OCI-LY1 (cell line): ENCODE results near the gene EXPH5.
A peak's percentile ranks its signal among the peaks of the same experiment; 100 is the strongest.

Experiments
- H2AFZ ChIP-seq: fragments of 200-600 bp; sonication (generic), shearing (Covaris generic); 2 replicates; pipeline ENCODE4 v1.6.0; 2014; ENCODE audit warnings: antibody characterized with exemption, mild to moderate bottlenecking, low read length
- H3F3A ChIP-seq: fragments of 200-600 bp; sonication (generic), shearing (Covaris generic); 2 replicates; pipeline ENCODE4 v1.6.0; 2014; ENCODE audit warnings: mild to moderate bottlenecking, antibody characterized with exemption, low read length, moderate library complexity; ENCODE audit not compliant: insufficient read depth
- H3K27ac ChIP-seq: fragments of 200-600 bp; sonication (generic); 2 replicates; pipeline ENCODE4 v1.5.1; 2014; ENCODE audit warnings: low read length, mixed run types, mild to moderate bottlenecking, low read depth; ENCODE audit not compliant: poor library complexity, severe bottlenecking
- H3K27me3 ChIP-seq: fragments of 200-600 bp; sonication (generic); 2 replicates; pipeline ENCODE4 v1.6.0; 2014; ENCODE audit warnings: antibody characterized with exemption, mild to moderate bottlenecking, low read length, moderate library complexity; ENCODE audit not compliant: insufficient read depth
- H3K36me3 ChIP-seq: fragments of 200-600 bp; sonication (generic); 2 replicates; pipeline ENCODE4 v1.6.1; 2014; ENCODE audit warnings: mild to moderate bottlenecking, antibody characterized with exemption, low read length, moderate library complexity, mixed read lengths; ENCODE audit not compliant: insufficient read depth
- H3K4me1 ChIP-seq: fragments of 200-600 bp; sonication (generic); 2 replicates; pipeline ENCODE4 v1.5.1; 2014; ENCODE audit warnings: mild to moderate bottlenecking, low read length, moderate library complexity; ENCODE audit not compliant: insufficient read depth, severe bottlenecking
- H3K4me2 ChIP-seq: fragments of 200-600 bp; sonication (generic), shearing (Covaris generic); 2 replicates; pipeline ENCODE4 v1.6.1; 2014; ENCODE audit warnings: low read length
- H3K4me3 ChIP-seq: fragments of 200-600 bp; sonication (generic); 2 replicates; pipeline ENCODE4 v1.5.1; 2014; ENCODE audit warnings: low read length, low read depth, mild to moderate bottlenecking, mixed read lengths; ENCODE audit not compliant: poor library complexity, severe bottlenecking
- H3K79me2 ChIP-seq: fragments of 200-600 bp; shearing (Covaris generic); 2 replicates; pipeline ENCODE4 v1.6.1; 2016; ENCODE audit warnings: mixed run types, low read length, mixed read lengths; ENCODE audit not compliant: insufficient read depth
- H3K9ac ChIP-seq: fragments of 200-600 bp; sonication (generic), shearing (Covaris generic); 2 replicates; pipeline ENCODE4 v1.6.1; 2014; ENCODE audit warnings: mild to moderate bottlenecking, low read length, mixed read lengths
- H3K9me2 ChIP-seq: fragments of 200-600 bp; sonication (generic), shearing (Covaris generic); 2 replicates; pipeline ENCODE4 v1.6.1; 2014; ENCODE audit warnings: low read depth, mild to moderate bottlenecking, low read length, mixed read lengths
- H3K9me3 ChIP-seq: fragments of 200-600 bp; shearing (Covaris generic); 2 replicates; pipeline ENCODE4 v1.6.1; 2014; ENCODE audit warnings: low read length, mixed read lengths
- H4K20me1 ChIP-seq: fragments of 200-600 bp; sonication (generic), shearing (Covaris generic); 2 replicates; pipeline ENCODE4 v1.6.0; 2016; ENCODE audit warnings: mild to moderate bottlenecking, low read length; ENCODE audit not compliant: insufficient read depth
- EZH2 ChIP-seq: fragments of 200-600 bp; sonication (generic), shearing (Covaris generic); IDR thresholded peaks from 2 replicates; pipeline ENCODE4 v1.8.0; 2017; ENCODE audit warnings: borderline replicate concordance, mixed run types, mild to moderate bottlenecking, antibody characterized with exemption, low read length, moderate library complexity, mixed read lengths
- TF ChIP-seq, protein P1 (sequence below): fragments of 200-600 bp; sonication (generic), shearing (Covaris generic); IDR thresholded peaks from 2 replicates; pipeline ENCODE4 v1.5.1; 2017; ENCODE audit warnings: mild to moderate bottlenecking, antibody characterized with exemption, low read length, moderate library complexity, mixed read lengths

The EXPH5 gene

DNA sequence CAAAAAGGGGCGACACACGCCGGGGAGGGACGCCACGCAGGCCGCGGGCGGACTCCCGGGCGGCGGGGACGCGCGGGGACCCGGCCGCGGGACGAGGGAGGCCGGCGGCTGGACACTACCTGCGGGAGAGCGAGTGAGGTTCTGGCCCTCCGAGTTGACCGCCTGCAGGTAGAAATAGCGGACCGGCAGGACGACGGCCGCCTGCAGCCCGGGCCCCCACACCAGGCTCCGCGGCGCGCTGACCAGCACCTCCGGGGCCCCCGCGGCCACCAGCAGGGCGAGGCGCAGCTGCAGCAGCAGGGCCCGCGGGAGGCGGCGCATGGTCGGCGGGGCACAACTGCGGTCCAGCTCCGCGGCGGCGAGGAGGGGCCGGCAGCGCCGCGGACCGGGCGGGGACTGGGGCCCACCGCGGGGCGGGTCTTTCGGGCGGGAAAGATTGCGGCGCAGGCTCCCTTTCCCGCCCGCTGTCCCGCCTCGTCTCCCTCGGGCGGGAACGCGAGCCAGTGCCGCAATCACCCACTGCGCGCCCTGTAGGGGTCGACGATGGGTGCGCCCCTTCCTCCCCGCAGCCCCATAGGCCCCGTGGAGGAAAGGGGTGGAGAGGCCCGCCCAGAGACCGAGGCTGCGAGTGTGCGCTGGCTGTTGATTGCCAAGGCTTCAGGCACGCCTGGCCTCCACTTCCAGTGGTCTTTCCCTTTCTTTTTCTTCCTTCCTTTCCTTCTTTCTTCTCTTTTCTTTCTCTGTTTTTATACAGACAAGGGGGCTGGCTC lies 95.3 kb downstream of the EXPH5 start, which contains the start of gene POGLUT3:
POGLUT3 (minus strand) TSS at position 339 of the 770 bp plus-strand sequence; CDS start at position 321, 18 bp downstream.
- H3K9me2 ChIP-seq: no peaks in the 10 kb centered on the region

DNA sequence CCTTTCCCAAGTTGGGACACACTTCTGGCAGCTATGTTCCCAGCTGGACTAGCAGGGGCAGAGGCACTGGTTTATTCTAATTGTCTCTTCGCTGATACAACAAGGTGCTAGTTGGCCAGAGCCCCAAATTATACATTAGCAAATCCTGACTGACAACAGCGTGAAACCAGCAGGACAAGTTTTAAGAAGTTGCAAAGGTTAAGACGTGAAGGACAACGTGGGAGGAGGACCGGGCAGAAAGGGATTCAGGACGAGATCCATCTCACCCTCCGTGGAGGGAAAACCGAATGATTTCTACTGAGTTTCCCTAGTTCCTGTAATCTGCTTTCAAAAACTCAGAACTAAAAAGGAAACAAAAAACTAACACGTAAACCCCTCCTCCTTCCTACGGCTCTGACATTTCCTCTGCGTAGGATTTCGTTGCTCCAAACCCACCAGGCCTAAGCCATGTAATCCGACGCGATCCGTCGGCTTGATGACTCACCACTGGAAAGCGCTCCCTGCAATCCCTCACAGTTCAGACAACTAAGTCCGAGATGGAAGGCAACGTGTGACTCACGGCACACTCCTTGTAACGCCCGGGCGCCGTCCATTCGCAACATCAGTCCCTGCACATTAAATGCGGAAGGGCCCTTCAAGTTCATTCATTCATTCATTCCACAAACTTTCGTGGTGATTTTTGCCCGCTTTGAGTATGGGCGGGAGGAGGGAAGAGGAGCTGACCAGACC lies 96.1 kb downstream of the EXPH5 start:
- no peak overlapping the region for H2AFZ ChIP-seq
- peaks cover 11% of the 10 kb centered on the region for H3K4me1 ChIP-seq
- no peaks in the 10 kb centered on the region for H3K9me3 ChIP-seq
- peak overlapping the region; percentile 58 for H3K4me3 ChIP-seq
- no peaks in the 10 kb centered on the region for H4K20me1 ChIP-seq
- peaks cover 9% of the 10 kb centered on the region; the same call in 1 of the 2 replicates for H3K27me3 ChIP-seq
- H3F3A ChIP-seq: no peaks in the 10 kb centered on the region
- no peak for TF ChIP-seq EZH2
- TF ChIP-seq, protein P1, sequence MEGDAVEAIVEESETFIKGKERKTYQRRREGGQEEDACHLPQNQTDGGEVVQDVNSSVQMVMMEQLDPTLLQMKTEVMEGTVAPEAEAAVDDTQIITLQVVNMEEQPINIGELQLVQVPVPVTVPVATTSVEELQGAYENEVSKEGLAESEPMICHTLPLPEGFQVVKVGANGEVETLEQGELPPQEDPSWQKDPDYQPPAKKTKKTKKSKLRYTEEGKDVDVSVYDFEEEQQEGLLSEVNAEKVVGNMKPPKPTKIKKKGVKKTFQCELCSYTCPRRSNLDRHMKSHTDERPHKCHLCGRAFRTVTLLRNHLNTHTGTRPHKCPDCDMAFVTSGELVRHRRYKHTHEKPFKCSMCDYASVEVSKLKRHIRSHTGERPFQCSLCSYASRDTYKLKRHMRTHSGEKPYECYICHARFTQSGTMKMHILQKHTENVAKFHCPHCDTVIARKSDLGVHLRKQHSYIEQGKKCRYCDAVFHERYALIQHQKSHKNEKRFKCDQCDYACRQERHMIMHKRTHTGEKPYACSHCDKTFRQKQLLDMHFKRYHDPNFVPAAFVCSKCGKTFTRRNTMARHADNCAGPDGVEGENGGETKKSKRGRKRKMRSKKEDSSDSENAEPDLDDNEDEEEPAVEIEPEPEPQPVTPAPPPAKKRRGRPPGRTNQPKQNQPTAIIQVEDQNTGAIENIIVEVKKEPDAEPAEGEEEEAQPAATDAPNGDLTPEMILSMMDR: no peak
- peak overlapping the region; percentile 4; the same call in 1 of the 2 replicates for H3K9ac ChIP-seq
- peak overlapping the region; percentile 71 for H3K4me2 ChIP-seq
- H3K9me2 ChIP-seq: no peaks in the 10 kb centered on the region
- no peak overlapping the region for H3K27ac ChIP-seq
- no peaks in the 10 kb centered on the region for H3K79me2 ChIP-seq
- no peaks in the 10 kb centered on the region for H3K36me3 ChIP-seq

More for the DNA sequence above, 95.3 kb downstream of the EXPH5 start, which contains the start of gene POGLUT3:
- Histone ChIP-seq H3K27ac (no peak within 1 kb of the TSS), H3F3A (no peaks in the 10 kb centered on the region), H3K4me2 (peak within 1 kb of the TSS; percentile 71), H4K20me1 (no peaks in the 10 kb centered on the region), H2AFZ (no peak within 1 kb of the TSS), H3K79me2 (no peaks in the 10 kb centered on the region), H3K36me3 (no peaks in the 10 kb centered on the region), H3K4me3 (peak within 1 kb of the TSS; percentile 58), H3K9ac (peak within 1 kb of the TSS; percentile 4; the same call in 1 of the 2 replicates), H3K4me1 (peaks cover 11% of the 10 kb centered on the region), H3K27me3 (peaks cover 9% of the 10 kb centered on the region; the same call in 1 of the 2 replicates), H3K9me3 (no peaks in the 10 kb centered on the region)
- TF ChIP-seq, protein P1: no peak
- TF ChIP-seq EZH2: no peak

DNA sequence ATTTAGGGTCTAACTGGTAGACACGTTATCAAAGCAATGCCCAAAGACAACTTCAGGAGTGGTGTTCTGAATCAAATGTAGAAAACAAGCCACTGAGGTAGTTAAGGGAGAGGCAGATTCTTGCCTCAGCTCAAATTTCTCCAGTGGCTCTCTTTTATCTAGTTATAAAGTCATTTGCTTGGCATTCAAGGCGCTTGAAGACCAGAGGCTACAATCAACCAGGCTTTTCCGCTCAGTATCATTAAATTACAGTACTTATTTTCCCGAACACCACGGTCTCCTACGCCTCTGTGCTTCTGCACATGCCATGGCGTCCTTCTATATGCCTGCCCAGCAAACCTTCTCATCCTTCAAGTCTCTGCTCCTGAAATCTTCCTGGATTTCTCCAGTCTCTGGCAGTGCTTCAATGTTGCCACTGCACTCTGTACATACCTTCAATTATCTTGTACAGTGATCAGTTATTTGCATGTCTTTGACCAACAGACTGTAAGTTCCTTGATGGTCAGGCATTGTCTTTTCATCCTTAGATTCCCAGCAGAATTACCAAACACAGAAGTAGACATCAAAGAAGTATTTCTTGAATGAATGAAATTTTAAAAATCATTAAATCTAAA lies 96.8 kb downstream of the EXPH5 start:
- H3K79me2 ChIP-seq: no peaks in the 10 kb centered on the region
- no peak overlapping the region for H3K4me2 ChIP-seq
- no peaks in the 10 kb centered on the region for H3K9me3 ChIP-seq
- no peak overlapping the region for H3K9ac ChIP-seq
- no peak overlapping the region for H3K4me3 ChIP-seq
- H3K27ac ChIP-seq: no peak overlapping the region
- H3K27me3 ChIP-seq: peaks cover 9% of the 10 kb centered on the region; the same call in 1 of the 2 replicates
- no peaks in the 10 kb centered on the region for H3F3A ChIP-seq
- no peak overlapping the region for H2AFZ ChIP-seq
- peaks cover 11% of the 10 kb centered on the region for H3K4me1 ChIP-seq
- no peaks in the 10 kb centered on the region for H3K36me3 ChIP-seq
- TF ChIP-seq, protein P1: no peak
- no peak for TF ChIP-seq EZH2
- H4K20me1 ChIP-seq: no peaks in the 10 kb centered on the region
- no peaks in the 10 kb centered on the region for H3K9me2 ChIP-seq
